Measurements from ENCODE around the gene SLC5A2. TPM values are rescaled to one million over a fixed set of nuclear protein-coding genes. Genes with fewer than 3 reads are reported as not detected.

Gene SLC5A2
- total and polyA plus RNA-seq, 2 of the 13 experiments (the other 11 are each of a cell fraction or from before 2014, with no cell fraction given), result 0.24 to 0.97 TPM

DNA sequence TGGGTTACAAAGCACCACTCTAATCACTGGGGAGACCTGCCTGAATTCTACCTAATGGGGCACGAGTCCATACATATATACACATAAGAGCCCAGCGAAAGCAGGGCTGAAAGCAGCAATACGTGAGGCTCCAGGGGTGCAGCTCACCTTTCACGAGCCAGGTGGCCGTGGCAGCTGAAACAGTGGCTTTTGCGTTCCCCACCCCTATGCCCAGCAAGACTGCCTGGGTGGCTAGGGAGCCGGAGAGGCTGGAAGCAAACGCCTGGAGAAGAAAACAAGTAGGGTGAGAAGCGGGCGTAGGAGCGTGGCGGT lies 24.6 kb downstream of the SLC5A2 start (continued):
- TF ChIP-seq LBX2 (CRISPR knock-in tag; IDR thresholded peaks at IDR 0.05; ENCODE audit: borderline replicate concordance), result peak; percentile 88
- no peak for TF ChIP-seq ZNF792 (CRISPR knock-in tag; IDR thresholded peaks at IDR 0.05)
- TF ChIP-seq MXD1 (CRISPR knock-in tag; IDR thresholded peaks at IDR 0.05), result no peak
- no peak for TF ChIP-seq ZNF136 (CRISPR knock-in tag; IDR thresholded peaks at IDR 0.05; ENCODE audit: low read depth)
- 0 out of 2 replicates have a peak, but pooled peaks have one; percentile 1 for TF ChIP-seq KLF9 (CRISPR knock-in tag; IDR thresholded peaks at IDR 0.05; ENCODE audit: low read depth)
- TF ChIP-seq ZNF274 (CRISPR knock-in tag; IDR thresholded peaks at IDR 0.05), result no peak
- 0 out of 2 replicates have a peak, but pooled peaks have one; percentile 4 for TF ChIP-seq ATF1 (CRISPR knock-in tag; IDR thresholded peaks at IDR 0.05)
- TF ChIP-seq, protein P1, sequence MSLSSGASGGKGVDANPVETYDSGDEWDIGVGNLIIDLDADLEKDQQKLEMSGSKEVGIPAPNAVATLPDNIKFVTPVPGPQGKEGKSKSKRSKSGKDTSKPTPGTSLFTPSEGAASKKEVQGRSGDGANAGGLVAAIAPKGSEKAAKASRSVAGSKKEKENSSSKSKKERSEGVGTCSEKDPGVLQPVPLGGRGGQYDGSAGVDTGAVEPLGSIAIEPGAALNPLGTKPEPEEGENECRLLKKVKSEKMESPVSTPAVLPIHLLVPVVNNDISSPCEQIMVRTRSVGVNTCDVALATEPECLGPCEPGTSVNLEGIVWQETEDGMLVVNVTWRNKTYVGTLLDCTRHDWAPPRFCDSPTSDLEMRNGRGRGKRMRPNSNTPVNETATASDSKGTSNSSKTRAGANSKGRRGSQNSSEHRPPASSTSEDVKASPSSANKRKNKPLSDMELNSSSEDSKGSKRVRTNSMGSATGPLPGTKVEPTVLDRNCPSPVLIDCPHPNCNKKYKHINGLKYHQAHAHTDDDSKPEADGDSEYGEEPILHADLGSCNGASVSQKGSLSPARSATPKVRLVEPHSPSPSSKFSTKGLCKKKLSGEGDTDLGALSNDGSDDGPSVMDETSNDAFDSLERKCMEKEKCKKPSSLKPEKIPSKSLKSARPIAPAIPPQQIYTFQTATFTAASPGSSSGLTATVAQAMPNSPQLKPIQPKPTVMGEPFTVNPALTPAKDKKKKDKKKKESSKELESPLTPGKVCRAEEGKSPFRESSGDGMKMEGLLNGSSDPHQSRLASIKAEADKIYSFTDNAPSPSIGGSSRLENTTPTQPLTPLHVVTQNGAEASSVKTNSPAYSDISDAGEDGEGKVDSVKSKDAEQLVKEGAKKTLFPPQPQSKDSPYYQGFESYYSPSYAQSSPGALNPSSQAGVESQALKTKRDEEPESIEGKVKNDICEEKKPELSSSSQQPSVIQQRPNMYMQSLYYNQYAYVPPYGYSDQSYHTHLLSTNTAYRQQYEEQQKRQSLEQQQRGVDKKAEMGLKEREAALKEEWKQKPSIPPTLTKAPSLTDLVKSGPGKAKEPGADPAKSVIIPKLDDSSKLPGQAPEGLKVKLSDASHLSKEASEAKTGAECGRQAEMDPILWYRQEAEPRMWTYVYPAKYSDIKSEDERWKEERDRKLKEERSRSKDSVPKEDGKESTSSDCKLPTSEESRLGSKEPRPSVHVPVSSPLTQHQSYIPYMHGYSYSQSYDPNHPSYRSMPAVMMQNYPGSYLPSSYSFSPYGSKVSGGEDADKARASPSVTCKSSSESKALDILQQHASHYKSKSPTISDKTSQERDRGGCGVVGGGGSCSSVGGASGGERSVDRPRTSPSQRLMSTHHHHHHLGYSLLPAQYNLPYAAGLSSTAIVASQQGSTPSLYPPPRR (CRISPR knock-in tag; IDR thresholded peaks at IDR 0.05; ENCODE audit: borderline replicate concordance), result no peak
- 0 out of 2 replicates have a peak, but pooled peaks have one; percentile 7 for TF ChIP-seq SRY (CRISPR knock-in tag; IDR thresholded peaks at IDR 0.05)
- no peak for TF ChIP-seq FOXA1 (IDR thresholded peaks at IDR 0.05)
- TF ChIP-seq FOXA1 (CRISPR knock-in tag; IDR thresholded peaks at IDR 0.05), result no peak
- no peak for TF ChIP-seq ATF7-NPFF (CRISPR knock-in tag; IDR thresholded peaks at IDR 0.05; ENCODE audit: low read depth)
- no peak for TF ChIP-seq ARNTL (CRISPR knock-in tag; IDR thresholded peaks at IDR 0.05)
- no peak for TF ChIP-seq MAF1 (CRISPR knock-in tag; IDR thresholded peaks at IDR 0.05; ENCODE audit: borderline replicate concordance)
- TF ChIP-seq MEIS2 (CRISPR knock-in tag; IDR thresholded peaks at IDR 0.05), result no peak
- TF ChIP-seq TBX3 (IDR thresholded peaks at IDR 0.05; ENCODE audit: borderline replicate concordance), result no peak
- TF ChIP-seq, protein P2, sequence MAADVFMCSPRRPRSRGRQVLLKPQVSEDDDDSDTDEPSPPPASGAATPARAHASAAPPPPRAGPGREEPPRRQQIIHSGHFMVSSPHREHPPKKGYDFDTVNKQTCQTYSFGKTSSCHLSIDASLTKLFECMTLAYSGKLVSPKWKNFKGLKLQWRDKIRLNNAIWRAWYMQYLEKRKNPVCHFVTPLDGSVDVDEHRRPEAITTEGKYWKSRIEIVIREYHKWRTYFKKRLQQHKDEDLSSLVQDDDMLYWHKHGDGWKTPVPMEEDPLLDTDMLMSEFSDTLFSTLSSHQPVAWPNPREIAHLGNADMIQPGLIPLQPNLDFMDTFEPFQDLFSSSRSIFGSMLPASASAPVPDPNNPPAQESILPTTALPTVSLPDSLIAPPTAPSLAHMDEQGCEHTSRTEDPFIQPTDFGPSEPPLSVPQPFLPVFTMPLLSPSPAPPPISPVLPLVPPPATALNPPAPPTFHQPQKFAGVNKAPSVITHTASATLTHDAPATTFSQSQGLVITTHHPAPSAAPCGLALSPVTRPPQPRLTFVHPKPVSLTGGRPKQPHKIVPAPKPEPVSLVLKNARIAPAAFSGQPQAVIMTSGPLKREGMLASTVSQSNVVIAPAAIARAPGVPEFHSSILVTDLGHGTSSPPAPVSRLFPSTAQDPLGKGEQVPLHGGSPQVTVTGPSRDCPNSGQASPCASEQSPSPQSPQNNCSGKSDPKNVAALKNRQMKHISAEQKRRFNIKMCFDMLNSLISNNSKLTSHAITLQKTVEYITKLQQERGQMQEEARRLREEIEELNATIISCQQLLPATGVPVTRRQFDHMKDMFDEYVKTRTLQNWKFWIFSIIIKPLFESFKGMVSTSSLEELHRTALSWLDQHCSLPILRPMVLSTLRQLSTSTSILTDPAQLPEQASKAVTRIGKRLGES (CRISPR knock-in tag; IDR thresholded peaks at IDR 0.05; ENCODE audit: borderline replicate concordance), result no peak
- 0 out of 2 replicates have a peak, but pooled peaks have one; percentile 28 for TF ChIP-seq ZNF264 (CRISPR knock-in tag; IDR thresholded peaks at IDR 0.05)
- TF ChIP-seq ARID2 (CRISPR knock-in tag; IDR thresholded peaks at IDR 0.05; ENCODE audit: borderline replicate concordance), result peak; percentile 91; the same call in 1 of the 2 replicates
- TF ChIP-seq HDAC2 (CRISPR knock-in tag; IDR thresholded peaks at IDR 0.05), result no peak
- TF ChIP-seq KAT7 (CRISPR knock-in tag; IDR thresholded peaks at IDR 0.05; ENCODE audit: borderline replicate concordance), result no peak
- peak in 1 of 2 experiments; percentile 21; a peak in 1 of 4 replicates for TF ChIP-seq POLR2A (IDR thresholded peaks at IDR 0.05; ENCODE audit: insufficient read depth in 1 of 2, low read depth in 2 of 2, low read length in 2 of 2)
- no peak for TF ChIP-seq ZNF24 (IDR thresholded peaks at IDR 0.05)
- TF ChIP-seq ARNT (IDR thresholded peaks at IDR 0.05), result no peak
- TF ChIP-seq DDIT3 (CRISPR knock-in tag; IDR thresholded peaks at IDR 0.05), result no peak
- no peak for TF ChIP-seq ZNF552 (CRISPR knock-in tag; IDR thresholded peaks at IDR 0.05; ENCODE audit: borderline replicate concordance)
